AG09319 (cell line): ENCODE results near the gene EBI3.
"Not testable (repeated sequence)": the region's sequence is repeated elsewhere in the genome, so short reads cannot be mapped to it uniquely, and the experiment has no call there.

Experiments
- DNase-seq: peaks from one replicate; pipeline ENCODE4 v3.0.0-alpha.2; 2010; ENCODE audit warnings: low read depth; ENCODE audit errors: extremely low read depth
- CTCF ChIP-seq: IDR thresholded peaks from 2 replicates; pipeline ENCODE4 v1.5.1; 2011; ENCODE audit warnings: low read depth, mild to moderate bottlenecking, inconsistent platforms, low read length, moderate library complexity

EBI3 gene

GRCh38 chr19:4186087-4186993, 43.0 kb upstream of the EBI3 start:
- peak; percentile 81 for TF ChIP-seq CTCF
- peak; percentile 20 for DNase-seq

GRCh38 chr19:4187313-4188122, 41.8 kb upstream of the EBI3 start:
- no peak for TF ChIP-seq CTCF
- DNase-seq, result no peak

- no peak for DNase-seq
- no peak for TF ChIP-seq CTCF
These were observed 39.7 kb upstream of the EBI3 start for GRCh38 chr19:4189641-4190040.

- not testable (repeated sequence) for DNase-seq
These were observed 36.8 kb upstream of the EBI3 start for GRCh38 chr19:4192537-4192936.

GRCh38 chr19:4194353-4194752, 35.0 kb upstream of the EBI3 start:
- TF ChIP-seq CTCF, result no peak
- DNase-seq, result no peak

GRCh38 chr19:4196009-4196408, 33.3 kb upstream of the EBI3 start:
- DNase-seq, result no peak
- TF ChIP-seq CTCF, result no peak

- TF ChIP-seq CTCF, result no peak
- DNase-seq, result no peak
These were observed 32.7 kb upstream of the EBI3 start for GRCh38 chr19:4196587-4197148.
